RWPE1 (cell line): ENCODE results near the gene CNNM1.

Experiments
- CTCF ChIA-PET: fragments of 350-600 bp; sonication (Branson Sonifier 250); formaldehyde crosslinking; extraction: SDS; loops from one replicate; lab custom pipeline; 2021; lab: Yijun Ruan, JAX
- POLR2A ChIA-PET: fragments of 400-600 bp; formaldehyde crosslinking; extraction: SDS; loops from one replicate; lab custom pipeline; 2020; ENCODE audit warnings: antibody characterized with exemption; ENCODE audit not compliant: low non-redundant PET; lab: Yijun Ruan, JAX
- DNase-seq: peaks from one replicate; pipeline ENCODE4 v3.0.0; 2012; ENCODE audit warnings: low spot score
- H3K27ac ChIP-seq: fragments of 450-650 bp; 2 replicates; pipeline ENCODE4 v1.5.1; 2017
- TF ChIP-seq, protein P1 (sequence below): fragments of 450-650 bp; conservative IDR thresholded peaks from 2 replicates; pipeline ENCODE4 v1.5.1; 2017; ENCODE audit warnings: low read depth, mild to moderate bottlenecking

Gene CNNM1

DNA sequence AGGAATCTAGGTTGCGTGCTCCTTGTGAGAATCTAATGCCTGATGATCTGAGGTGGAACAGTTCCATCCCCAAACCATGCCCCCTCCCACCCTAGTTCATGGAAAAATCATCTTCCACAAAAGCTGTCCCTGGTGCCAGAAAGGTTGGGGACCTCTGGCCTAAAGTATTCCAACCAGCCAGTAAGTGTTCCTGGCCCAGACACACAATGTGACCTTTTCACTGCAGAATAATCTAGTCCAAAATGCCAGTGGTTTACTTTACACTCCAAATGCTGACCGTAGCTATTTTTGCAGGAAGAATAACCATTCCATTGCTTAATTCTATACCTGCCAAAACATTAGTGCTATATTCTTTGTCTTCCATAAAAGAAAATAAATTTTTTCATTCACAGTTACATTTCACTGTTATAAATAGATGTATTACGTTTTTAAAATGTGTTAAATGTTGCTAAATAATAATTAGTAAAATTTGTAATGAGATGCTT lies 10.4 kb downstream of the CNNM1 start:
- TF ChIP-seq, protein P1, sequence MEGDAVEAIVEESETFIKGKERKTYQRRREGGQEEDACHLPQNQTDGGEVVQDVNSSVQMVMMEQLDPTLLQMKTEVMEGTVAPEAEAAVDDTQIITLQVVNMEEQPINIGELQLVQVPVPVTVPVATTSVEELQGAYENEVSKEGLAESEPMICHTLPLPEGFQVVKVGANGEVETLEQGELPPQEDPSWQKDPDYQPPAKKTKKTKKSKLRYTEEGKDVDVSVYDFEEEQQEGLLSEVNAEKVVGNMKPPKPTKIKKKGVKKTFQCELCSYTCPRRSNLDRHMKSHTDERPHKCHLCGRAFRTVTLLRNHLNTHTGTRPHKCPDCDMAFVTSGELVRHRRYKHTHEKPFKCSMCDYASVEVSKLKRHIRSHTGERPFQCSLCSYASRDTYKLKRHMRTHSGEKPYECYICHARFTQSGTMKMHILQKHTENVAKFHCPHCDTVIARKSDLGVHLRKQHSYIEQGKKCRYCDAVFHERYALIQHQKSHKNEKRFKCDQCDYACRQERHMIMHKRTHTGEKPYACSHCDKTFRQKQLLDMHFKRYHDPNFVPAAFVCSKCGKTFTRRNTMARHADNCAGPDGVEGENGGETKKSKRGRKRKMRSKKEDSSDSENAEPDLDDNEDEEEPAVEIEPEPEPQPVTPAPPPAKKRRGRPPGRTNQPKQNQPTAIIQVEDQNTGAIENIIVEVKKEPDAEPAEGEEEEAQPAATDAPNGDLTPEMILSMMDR, result no peak
- no peak overlapping the region for H3K27ac ChIP-seq
- POLR2A ChIA-PET, result no interaction called here
- no peak for DNase-seq
- CTCF ChIA-PET, result interaction anchor here (0.6 kb wide), 1 partner anchor 826 kb away, joined by 3 read pairs; no protein-coding TSS in a partner anchor

DNA sequence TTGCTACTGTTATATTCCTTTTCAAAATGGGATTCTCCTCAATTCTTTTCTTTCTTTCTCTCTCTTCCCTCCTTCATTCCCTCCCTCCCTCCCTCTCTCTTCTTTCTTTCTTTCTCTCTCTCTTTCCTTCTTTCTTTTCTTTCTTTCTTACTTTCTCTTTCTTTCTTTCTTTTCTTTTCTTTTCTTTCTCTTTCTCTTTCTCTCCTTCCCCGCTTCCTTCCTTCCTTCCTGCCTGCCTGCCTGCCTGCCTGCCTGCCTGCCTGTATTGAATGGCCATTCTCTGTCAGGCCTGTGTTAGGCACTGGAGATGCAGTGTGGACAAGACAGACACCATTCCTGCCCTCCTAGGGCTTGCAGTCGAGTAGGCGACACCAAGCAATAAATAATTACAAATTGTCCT lies 11.5 kb downstream of the CNNM1 start:
- ChIA-PET POLR2A (no interaction called here), CTCF (interaction anchor here (0.6 kb wide), 2 partner anchors 37 to 867 kb away, joined by 3 read pairs; no protein-coding TSS in a partner anchor)
- TF ChIP-seq, protein P1, result no peak

DNA sequence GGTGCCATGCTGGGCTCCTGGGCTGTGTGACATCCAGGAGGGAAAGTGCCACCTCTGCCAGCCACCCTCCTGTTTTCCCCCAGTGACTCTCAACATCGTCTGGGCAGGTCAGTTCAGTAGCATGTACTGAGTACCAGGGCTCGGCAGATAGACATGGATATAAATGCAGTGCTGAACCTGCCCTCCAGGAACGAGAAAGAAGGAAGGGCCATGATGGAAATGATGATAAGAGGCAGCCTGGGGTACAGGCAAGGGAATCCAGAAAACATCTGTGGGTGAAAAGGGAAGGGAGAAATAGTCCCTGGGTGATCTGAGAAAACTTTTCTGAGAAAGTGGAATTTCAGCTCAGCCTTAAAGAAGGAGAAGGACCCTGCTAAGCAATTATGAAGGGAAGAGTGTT lies 12.1 kb downstream of the CNNM1 start:
- TF ChIP-seq, protein P1, result no peak
- H3K27ac ChIP-seq, result no peak overlapping the region
- DNase-seq, result no peak
- ChIA-PET CTCF (interaction anchor here (0.6 kb wide), 1 partner anchor 36 kb away, joined by 3 read pairs; no protein-coding TSS in a partner anchor), POLR2A (no interaction called here)

More for the DNA sequence above, 11.5 kb downstream of the CNNM1 start:
- no peak for DNase-seq
- H3K27ac ChIP-seq, result no peak overlapping the region

DNA sequence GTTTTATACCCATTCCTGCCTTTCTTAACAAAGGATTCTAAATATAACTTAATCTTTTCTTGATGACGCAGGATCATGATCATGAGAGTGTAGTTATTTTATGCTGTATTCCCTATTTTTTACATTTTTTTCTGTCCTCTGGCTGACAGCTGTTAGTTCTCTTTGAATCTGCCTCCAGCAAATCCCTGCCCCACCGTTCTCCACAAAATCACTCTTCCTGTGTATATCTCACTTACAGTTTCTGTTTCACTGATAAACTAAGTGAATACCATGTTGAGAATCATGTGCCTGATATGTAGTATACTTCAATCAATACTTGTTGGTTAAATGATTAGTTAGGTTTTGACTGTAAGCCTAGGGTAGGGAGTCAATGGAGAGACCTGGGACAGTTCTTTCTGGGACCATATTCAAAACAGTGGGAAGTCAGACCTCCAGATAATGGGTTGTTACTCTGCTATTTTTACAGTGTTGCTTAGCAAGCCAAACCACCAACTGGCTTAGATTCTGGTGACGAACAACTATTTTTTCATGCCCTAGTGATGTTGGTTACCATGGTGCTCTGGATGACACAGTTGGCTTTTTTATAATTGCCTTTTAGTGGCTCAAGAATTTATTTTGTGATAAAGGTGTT lies 12.8 kb downstream of the CNNM1 start:
- TF ChIP-seq, protein P1, result no peak
- DNase-seq, result no peak
- ChIA-PET POLR2A (no interaction called here), CTCF (no interaction called here)
- no peak overlapping the region for H3K27ac ChIP-seq

DNA sequence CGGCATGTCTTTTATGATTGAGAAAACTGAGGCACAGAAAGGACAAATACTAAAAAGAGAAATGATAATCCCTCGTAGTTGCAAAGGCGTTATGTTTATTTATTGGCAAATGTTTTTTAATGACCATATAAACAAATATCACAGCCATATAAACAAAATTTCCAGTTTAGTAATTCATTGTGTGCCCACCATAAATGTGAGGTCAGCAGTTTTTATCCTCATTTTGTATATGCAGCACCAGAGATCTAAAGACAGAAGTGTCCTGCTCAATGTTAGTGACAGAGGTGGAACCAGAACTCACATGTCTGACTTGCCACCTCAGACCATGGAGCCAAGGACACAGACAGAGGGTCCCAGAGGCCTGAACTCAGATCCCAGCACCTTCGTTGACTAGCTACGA lies 14.1 kb downstream of the CNNM1 start:
- ChIA-PET POLR2A (no interaction called here), CTCF (interaction anchor here (0.6 kb wide), 1 partner anchor 78 kb away, joined by 3 read pairs; no protein-coding TSS in a partner anchor)
- no peak overlapping the region for H3K27ac ChIP-seq

DNA sequence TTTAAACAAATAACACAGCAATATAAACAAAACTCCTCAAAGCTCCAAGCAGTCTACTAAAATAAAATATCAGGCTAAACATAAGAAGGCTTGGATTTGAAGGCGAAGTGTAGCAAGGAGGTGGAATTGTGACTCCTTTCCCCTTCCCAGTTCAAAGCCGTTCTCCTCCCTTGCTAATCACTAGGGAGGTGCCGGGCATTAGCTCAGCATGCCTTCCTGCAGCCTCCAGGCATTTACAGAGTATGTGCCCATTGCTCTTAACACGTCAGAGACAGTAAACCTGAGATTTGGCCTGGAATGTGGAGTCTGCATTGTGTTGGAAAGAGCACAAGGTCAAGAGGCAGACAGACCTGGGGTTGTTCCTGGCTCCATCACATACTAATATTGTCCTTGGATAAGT lies 15.6 kb downstream of the CNNM1 start:
- TF ChIP-seq, protein P1, result no peak
- no peak overlapping the region for H3K27ac ChIP-seq
- no peak for DNase-seq
- CTCF ChIA-PET, result interaction anchor here (0.6 to 0.7 kb wide), 2 partner anchors 47 to 1520 kb away, joined by 3 read pairs; no protein-coding TSS in a partner anchor
- POLR2A ChIA-PET, result no interaction called here

More for the DNA sequence above, 14.1 kb downstream of the CNNM1 start:
- no peak for DNase-seq
- TF ChIP-seq, protein P1, result no peak
